Vagina (tissue), 2 donors: ENCODE results near the gene ZNF823. TPM values are rescaled to one million over a fixed set of nuclear protein-coding genes. Genes with fewer than 3 reads are reported as not detected.

Experiments
- DNase-seq, 2 donors: peaks; one replicate each; pipeline ENCODE4 v3.0.0-alpha.2; 2017; ENCODE audit errors: extremely low spot score in 2 of 2
- H3K27ac ChIP-seq: fragments of 200-600 bp; sonication (generic); one replicate; pipeline ENCODE4 v1.5.1; 2019
- H3K27me3 ChIP-seq: fragments of 200-600 bp; sonication (generic); one replicate; pipeline ENCODE4 v1.5.1; 2019
- H3K36me3 ChIP-seq, 2 donors: fragments of 200-600 bp; sonication (generic); one replicate each; pipeline ENCODE4 v1.5.1; 2017 to 2019
- H3K4me1 ChIP-seq: fragments of 200-600 bp; sonication (generic); one replicate; pipeline ENCODE4 v1.5.1; 2019
- H3K4me3 ChIP-seq, 2 donors: fragments of 200-600 bp; sonication (generic); 1 replicate in 1 of 2; 2 replicates in 1 of 2; pipeline ENCODE4 v1.5.1; 2016 to 2019
- H3K9me3 ChIP-seq: fragments of 200-600 bp; sonication (generic); one replicate; pipeline ENCODE4 v1.5.1; 2019
- POLR2A ChIP-seq, 2 donors: fragments of 450-650 bp; IDR thresholded peaks; one replicate each; pipeline ENCODE4 v1.6.1; 2017; ENCODE audit warnings: antibody characterized with exemption in 2 of 2, mild to moderate bottlenecking in 2 of 2, moderate library complexity in 2 of 2
- POLR2AphosphoS5 ChIP-seq, 2 donors: sonication (generic); formaldehyde crosslinking; IDR thresholded peaks; one replicate each; pipeline ENCODE4 v1.9.0; 2017; ENCODE audit warnings: antibody characterized with exemption in 2 of 2, mild to moderate bottlenecking in 2 of 2, low read depth in 1 of 2; ENCODE audit not compliant: insufficient read depth in 1 of 2
- intact Hi-C: fragments of 100-400 bp; cut with DNase I; formaldehyde crosslinking; loops from one replicate; pipeline ENCODE4 v1.15.1; 2023
- total RNA-seq: library from RNA; depleted of rRNA; stranded (reverse); fragments of >200 nt; gene quantifications from one replicate; pipeline ENCODE4 v1.2.3, GENCODE V29; 2016
- TF ChIP-seq, protein P1 (sequence below), 3 experiments: fragments of 450-650 bp in 2 of 3; fragments of 200-600 bp in 1 of 3; sonication (generic) in 1 of 3; IDR thresholded peaks; one replicate each; pipeline ENCODE4 v1.5.1; 2017 to 2019; ENCODE audit warnings: antibody characterized with exemption in 3 of 3, mild to moderate bottlenecking in 2 of 3, moderate library complexity in 2 of 3

Gene ZNF823
- total RNA-seq, 1 donor from 2014 or later: 14.2 TPM

DNA sequence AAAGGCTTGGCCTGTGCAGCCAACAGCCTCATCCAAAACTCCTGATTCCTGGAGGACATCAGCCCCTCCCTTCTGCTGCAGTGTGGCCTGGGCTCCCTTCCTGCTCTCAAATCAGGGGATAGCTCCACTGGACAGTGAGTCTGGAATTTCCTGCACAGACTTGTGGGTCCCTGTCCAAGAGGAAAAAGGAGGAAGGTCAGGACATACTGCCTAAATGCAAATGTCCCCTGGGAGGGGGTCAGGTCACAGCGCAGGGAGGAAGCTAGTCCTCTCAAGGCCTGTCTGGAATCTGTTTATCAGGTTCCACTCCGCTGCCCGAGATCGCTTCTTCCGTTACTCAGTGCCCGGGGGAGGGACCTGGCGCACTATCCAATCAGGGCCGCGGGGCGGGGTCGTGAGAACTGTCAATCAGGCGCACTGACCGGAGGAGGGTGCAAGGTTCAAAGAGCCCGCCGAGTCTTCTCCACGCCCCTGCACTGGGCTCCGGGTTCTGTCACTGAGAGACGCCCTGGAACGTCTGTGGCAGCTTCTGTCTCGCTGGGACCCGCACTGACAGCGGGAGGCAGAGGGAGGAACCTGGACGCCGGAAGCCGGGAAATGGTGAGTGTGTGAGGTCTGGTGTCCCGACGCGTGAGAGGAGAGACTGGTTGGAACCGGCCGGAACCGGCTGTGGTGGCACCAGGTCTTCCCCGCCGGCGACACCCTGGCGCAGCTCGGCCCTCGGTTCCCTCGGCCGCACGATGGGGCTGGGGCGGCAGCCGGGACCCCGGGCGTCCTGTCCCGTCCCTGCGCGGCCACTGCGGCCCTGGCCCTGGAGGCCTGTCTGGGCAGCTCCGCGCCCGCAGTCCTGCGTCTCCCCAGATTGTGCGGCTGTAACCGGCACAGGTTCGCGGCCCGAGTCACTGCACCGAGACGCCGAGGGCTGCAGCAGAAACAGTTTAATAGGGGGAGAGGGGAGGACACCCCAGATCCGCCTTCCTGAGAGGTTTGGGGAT is 28.1 kb upstream of the ZNF823 start, which contains the start of gene ZNF441:
ZNF441 (plus strand) TSS at position 404 of the 995 bp plus-strand sequence; CDS start at position 598, 194 bp downstream.
- TF ChIP-seq, protein P1, sequence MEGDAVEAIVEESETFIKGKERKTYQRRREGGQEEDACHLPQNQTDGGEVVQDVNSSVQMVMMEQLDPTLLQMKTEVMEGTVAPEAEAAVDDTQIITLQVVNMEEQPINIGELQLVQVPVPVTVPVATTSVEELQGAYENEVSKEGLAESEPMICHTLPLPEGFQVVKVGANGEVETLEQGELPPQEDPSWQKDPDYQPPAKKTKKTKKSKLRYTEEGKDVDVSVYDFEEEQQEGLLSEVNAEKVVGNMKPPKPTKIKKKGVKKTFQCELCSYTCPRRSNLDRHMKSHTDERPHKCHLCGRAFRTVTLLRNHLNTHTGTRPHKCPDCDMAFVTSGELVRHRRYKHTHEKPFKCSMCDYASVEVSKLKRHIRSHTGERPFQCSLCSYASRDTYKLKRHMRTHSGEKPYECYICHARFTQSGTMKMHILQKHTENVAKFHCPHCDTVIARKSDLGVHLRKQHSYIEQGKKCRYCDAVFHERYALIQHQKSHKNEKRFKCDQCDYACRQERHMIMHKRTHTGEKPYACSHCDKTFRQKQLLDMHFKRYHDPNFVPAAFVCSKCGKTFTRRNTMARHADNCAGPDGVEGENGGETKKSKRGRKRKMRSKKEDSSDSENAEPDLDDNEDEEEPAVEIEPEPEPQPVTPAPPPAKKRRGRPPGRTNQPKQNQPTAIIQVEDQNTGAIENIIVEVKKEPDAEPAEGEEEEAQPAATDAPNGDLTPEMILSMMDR (IDR thresholded peaks at IDR 0.05): no peak
- TF ChIP-seq POLR2AphosphoS5 (IDR thresholded peaks at IDR 0.05; ENCODE audit: insufficient read depth in 1 of 2, low read depth in 1 of 2): peak; percentile 92
- peaks cover 15% of the 10 kb centered on the region for H3K4me1 ChIP-seq
- H3K36me3 ChIP-seq: no peaks in the 10 kb centered on the region
- peak; percentile 94 to 97 for DNase-seq
- no peaks in the 10 kb centered on the region for H3K9me3 ChIP-seq
- peak within 1 kb of the TSS; percentile 88 for H3K27ac ChIP-seq
- peak within 1 kb of the TSS; percentile 76 to 97 for H3K4me3 ChIP-seq
- no peaks in the 10 kb centered on the region for H3K27me3 ChIP-seq
- intact Hi-C loops: no loop called here

DNA sequence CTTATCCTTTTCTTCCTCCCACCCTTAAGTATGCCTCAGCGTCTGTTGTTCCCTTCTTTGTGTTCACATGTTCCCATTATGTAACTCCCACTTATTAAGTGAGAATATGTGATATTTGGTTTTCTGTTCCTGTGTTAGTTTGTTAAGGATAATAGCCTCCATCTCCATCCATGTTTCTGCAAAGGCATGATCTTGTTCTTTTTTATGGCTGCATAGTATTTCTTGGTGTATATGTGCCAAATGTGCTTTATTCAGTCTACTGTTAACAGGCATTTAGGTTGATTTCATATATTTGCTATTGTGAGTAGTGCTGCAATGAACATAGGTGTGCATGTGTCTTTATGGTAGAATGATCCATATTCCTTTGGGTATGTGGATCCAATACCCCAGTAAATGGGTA is 24.9 kb upstream of the ZNF823 start:
- H3K36me3 ChIP-seq: no peaks in the 10 kb centered on the region
- no peaks in the 10 kb centered on the region for H3K9me3 ChIP-seq
- no peaks in the 10 kb centered on the region for H3K27me3 ChIP-seq
- H3K4me1 ChIP-seq: peaks cover 11% of the 10 kb centered on the region
- intact Hi-C loops: no loop called here
- H3K4me3 ChIP-seq: no peak overlapping the region
- H3K27ac ChIP-seq: no peak overlapping the region
- DNase-seq: no peak
- TF ChIP-seq, protein P1 (IDR thresholded peaks at IDR 0.05): no peak
- TF ChIP-seq POLR2A (IDR thresholded peaks at IDR 0.05) (no peak), POLR2AphosphoS5 (IDR thresholded peaks at IDR 0.05; ENCODE audit: insufficient read depth in 1 of 2, low read depth in 1 of 2) (no peak)

DNA sequence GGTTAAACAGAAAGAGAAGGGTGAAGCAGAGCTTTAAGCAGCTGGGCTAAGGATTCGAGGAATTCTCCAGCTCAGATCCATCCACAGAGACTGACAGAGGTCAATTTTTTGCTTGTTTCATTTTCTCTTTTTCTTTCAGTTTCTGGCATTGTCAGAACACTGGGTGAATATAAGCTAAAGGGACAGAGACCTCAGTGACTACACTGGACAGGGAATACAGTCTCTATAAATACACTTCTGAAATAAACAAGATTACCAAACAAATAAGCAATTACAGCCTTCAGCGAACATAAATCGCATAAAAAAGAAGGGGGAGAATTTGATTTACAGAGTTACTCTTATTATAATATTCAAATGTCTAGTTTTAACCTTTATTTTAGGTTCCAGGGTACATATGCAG is 24.4 kb upstream of the ZNF823 start:
- H3K9me3 ChIP-seq: no peaks in the 10 kb centered on the region
- no peak overlapping the region for H3K27ac ChIP-seq
- intact Hi-C loops: no loop called here
- peaks cover 6% of the 10 kb centered on the region for H3K4me1 ChIP-seq
- no peak overlapping the region for H3K4me3 ChIP-seq
- no peaks in the 10 kb centered on the region for H3K27me3 ChIP-seq
- no peak for DNase-seq
- no peak for TF ChIP-seq POLR2AphosphoS5 (IDR thresholded peaks at IDR 0.05; ENCODE audit: insufficient read depth in 1 of 2, low read depth in 1 of 2)
- TF ChIP-seq, protein P1 (IDR thresholded peaks at IDR 0.05): no peak
- TF ChIP-seq POLR2A (IDR thresholded peaks at IDR 0.05): no peak
- H3K36me3 ChIP-seq: no peaks in the 10 kb centered on the region

DNA sequence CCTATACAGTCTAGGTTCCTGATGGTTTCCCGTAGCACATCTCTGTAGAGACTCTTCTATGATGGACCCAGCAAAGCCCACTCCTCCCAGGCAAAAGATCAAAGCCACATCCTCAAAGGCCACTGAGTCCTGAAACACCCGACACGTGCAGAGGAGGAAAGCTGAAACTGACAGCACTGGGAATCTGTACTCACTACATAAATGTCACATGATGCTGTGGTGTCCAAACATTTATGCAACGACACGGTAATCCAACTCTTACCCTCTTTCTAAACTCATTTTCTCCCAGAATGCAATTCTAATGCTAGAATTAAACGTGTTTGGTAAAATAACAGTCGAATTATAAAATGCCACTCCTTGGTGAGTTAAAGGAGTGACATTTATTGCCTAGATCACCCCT is 21.1 kb upstream of the ZNF823 start:
- Histone ChIP-seq H3K4me3 (no peak overlapping the region), H3K9me3 (peaks cover 3% of the 10 kb centered on the region), H3K36me3 (no peaks in the 10 kb centered on the region), H3K27me3 (no peaks in the 10 kb centered on the region), H3K4me1 (no peaks in the 10 kb centered on the region), H3K27ac (no peak overlapping the region)
- TF ChIP-seq, protein P1 (IDR thresholded peaks at IDR 0.05): no peak
- no peak for TF ChIP-seq POLR2A (IDR thresholded peaks at IDR 0.05)
- no peak for TF ChIP-seq POLR2AphosphoS5 (IDR thresholded peaks at IDR 0.05; ENCODE audit: insufficient read depth in 1 of 2, low read depth in 1 of 2)
- intact Hi-C loops: no loop called here
- no peak for DNase-seq

DNA sequence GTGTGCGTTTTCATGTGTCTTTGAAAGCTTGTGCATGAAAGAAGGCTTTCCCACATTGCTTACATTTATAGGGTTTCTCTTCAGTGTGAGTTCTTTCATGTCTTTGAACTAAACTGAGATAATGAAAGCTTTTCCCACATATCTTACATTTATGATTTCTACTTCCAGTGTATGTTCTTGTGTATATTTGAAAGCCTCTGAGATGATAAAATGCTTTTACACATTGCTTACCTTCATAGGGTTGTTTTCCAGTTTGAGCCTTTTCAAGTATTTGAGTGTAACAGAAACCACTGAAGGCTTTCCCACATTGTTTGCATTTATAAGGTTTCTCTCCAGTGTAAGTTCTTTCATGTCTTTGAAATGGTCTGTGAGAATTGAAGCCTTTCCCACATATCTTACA is 18.2 kb upstream of the ZNF823 start:
- no peak for DNase-seq
- Histone ChIP-seq H3K4me3 (no peak overlapping the region), H3K27ac (no peak overlapping the region), H3K27me3 (no peaks in the 10 kb centered on the region), H3K4me1 (no peaks in the 10 kb centered on the region), H3K9me3 (peaks cover 3% of the 10 kb centered on the region), H3K36me3 (no peaks in the 10 kb centered on the region)
- intact Hi-C loops: no loop called here
- no peak for TF ChIP-seq POLR2AphosphoS5 (IDR thresholded peaks at IDR 0.05; ENCODE audit: insufficient read depth in 1 of 2, low read depth in 1 of 2)
- no peak for TF ChIP-seq POLR2A (IDR thresholded peaks at IDR 0.05)
- TF ChIP-seq, protein P1 (IDR thresholded peaks at IDR 0.05): no peak
